CD8-positive, alpha-beta memory T cell (primary cell): ENCODE measurements around the gene CCDC93. TPM values are rescaled to one million over a fixed set of nuclear protein-coding genes. Genes with fewer than 3 reads are reported as not detected.

Experiments used
- CTCF ChIA-PET: fragments of 350-600 bp; sonication (Branson Sonifier 250); formaldehyde crosslinking; loops from one replicate; lab custom pipeline; 2021; ENCODE audit warnings: antibody characterized with exemption; lab: Charles Lee
- POLR2A ChIA-PET: fragments of 350-600 bp; sonication (Branson Sonifier 250); formaldehyde crosslinking; loops from one replicate; lab custom pipeline; 2021; ENCODE audit warnings: antibody characterized with exemption; lab: Charles Lee
- DNase-seq, 5 donors: peaks; one replicate each; pipeline versions ENCODE4 v3.0.0 to v3.0.0-alpha.2; 2020 to 2022; ENCODE audit warnings: mixed read lengths in 1 of 5
- H3K27ac ChIP-seq: one replicate; pipeline ENCODE4 v1.7.0; 2013; ENCODE audit warnings: low read depth, mild to moderate bottlenecking, low read length, moderate library complexity
- H3K27me3 ChIP-seq: 2 replicates; pipeline ENCODE4 v1.7.0; 2013; ENCODE audit warnings: low read length, mild to moderate bottlenecking; ENCODE audit not compliant: insufficient read depth, poor library complexity, severe bottlenecking
- H3K36me3 ChIP-seq: 2 replicates; pipeline ENCODE4 v1.7.0; 2013; ENCODE audit warnings: mild to moderate bottlenecking, low read length, moderate library complexity; ENCODE audit not compliant: insufficient read depth
- H3K4me1 ChIP-seq: 2 replicates; pipeline ENCODE4 v1.7.0; 2013; ENCODE audit warnings: mild to moderate bottlenecking, low read length, moderate library complexity; ENCODE audit not compliant: insufficient read depth
- H3K4me3 ChIP-seq: 2 replicates; pipeline ENCODE4 v1.7.0; 2013; ENCODE audit warnings: mild to moderate bottlenecking, low read length
- H3K9me3 ChIP-seq: 2 replicates; pipeline ENCODE4 v1.7.0; 2013; ENCODE audit warnings: mild to moderate bottlenecking, low read length
- H3K27ac Mint-ChIP-seq, 8 donors: one replicate each; pipeline ENCODE4 v1.8.0; 2020 to 2021; ENCODE audit warnings: mixed read lengths in 8 of 8, mild to moderate bottlenecking in 6 of 8, inconsistent platforms in 3 of 8, moderate library complexity in 3 of 8
- H3K27me3 Mint-ChIP-seq, 2 donors: one replicate each; pipeline ENCODE4 v1.8.0; 2020 to 2021; ENCODE audit warnings: mixed read lengths in 2 of 2, mild to moderate bottlenecking in 1 of 2, moderate library complexity in 1 of 2
- H3K36me3 Mint-ChIP-seq, 3 donors: one replicate each; pipeline ENCODE4 v1.8.0; 2020 to 2021; ENCODE audit warnings: mixed read lengths in 3 of 3, inconsistent platforms in 1 of 3, mild to moderate bottlenecking in 1 of 3
- H3K4me1 Mint-ChIP-seq, 3 donors: one replicate each; pipeline ENCODE4 v1.8.0; 2020 to 2021; ENCODE audit warnings: mixed read lengths in 3 of 3, inconsistent platforms in 1 of 3, mild to moderate bottlenecking in 1 of 3
- H3K4me3 Mint-ChIP-seq, 7 donors: one replicate each; pipeline ENCODE4 v1.8.0; 2020 to 2021; ENCODE audit warnings: mixed read lengths in 7 of 7, mild to moderate bottlenecking in 6 of 7, moderate library complexity in 4 of 7, inconsistent platforms in 2 of 7
- H3K9me3 Mint-ChIP-seq, 5 donors: one replicate each; pipeline ENCODE4 v1.8.0; 2020 to 2022; ENCODE audit warnings: mixed read lengths in 5 of 5, mild to moderate bottlenecking in 3 of 5, moderate library complexity in 2 of 5, inconsistent platforms in 1 of 5
- polyA plus RNA-seq: library from polyadenylated mRNA; unstranded; fragments of 300-500 nt; fragmentation: Illumina TruSeq; gene quantifications from one replicate; pipeline ENCODE4 v1.2.3, GENCODE V29; 2021
- total RNA-seq, 2 experiments: library from RNA; stranded (reverse); gene quantifications; one replicate each; pipeline ENCODE4 v1.2.3, GENCODE V29; 2021

CCDC93 gene
- total and polyA plus RNA-seq, 3 experiments from 2014 or later = 8.7 to 33.5 (median 32.7) TPM

- H3K27ac ChIP-seq = no peak overlapping the region
- CTCF ChIA-PET = no interaction called here
- H3K27ac Mint-ChIP-seq = peak overlapping the region in 1 of 8 donors; percentile 35
These were observed 42.3 kb upstream of the CCDC93 start for GRCh38 chr2:118056165-118056534.

GRCh38 chr2:118055512-118056164 is 41.8 kb upstream of the CCDC93 start:
- Histone ChIP-seq H3K4me3 (no peak overlapping the region), H3K36me3 (no peaks in the 10 kb centered on the region), H3K27me3 (peaks cover 4% of the 10 kb centered on the region), H3K27ac (no peak overlapping the region), H3K4me1 (no peaks in the 10 kb centered on the region), H3K9me3 (no peaks in the 10 kb centered on the region)
- H3K27ac Mint-ChIP-seq = peak overlapping the region in 1 of 8 donors; percentile 29
- no peak for DNase-seq
- no peak overlapping the region for H3K4me3 Mint-ChIP-seq
- H3K4me1 Mint-ChIP-seq = peaks cover 0 to 4% (median 0%) of the 10 kb centered on the region in 3 donors
- peaks cover 4 to 63% of the 10 kb centered on the region in 2 donors for H3K27me3 Mint-ChIP-seq
- POLR2A ChIA-PET = no interaction called here
- H3K36me3 Mint-ChIP-seq = no peaks in the 10 kb centered on the region
- no peaks in the 10 kb centered on the region for H3K9me3 Mint-ChIP-seq
- CTCF ChIA-PET = no interaction called here

More at GRCh38 chr2:118056165-118056534, 42.3 kb upstream of the CCDC93 start:
- Mint-ChIP-seq H3K9me3 (no peaks in the 10 kb centered on the region), H3K27me3 (peaks cover 8 to 60% of the 10 kb centered on the region in 2 donors), H3K4me3 (no peak overlapping the region), H3K4me1 (peaks cover 0 to 4% (median 0%) of the 10 kb centered on the region in 3 donors), H3K36me3 (no peaks in the 10 kb centered on the region)
- Histone ChIP-seq H3K27me3 (peaks cover 4% of the 10 kb centered on the region), H3K4me1 (no peaks in the 10 kb centered on the region), H3K36me3 (no peaks in the 10 kb centered on the region), H3K9me3 (no peaks in the 10 kb centered on the region), H3K4me3 (no peak overlapping the region)
- POLR2A ChIA-PET = no interaction called here
- DNase-seq = no peak

GRCh38 chr2:118054213-118055008 is 40.5 kb upstream of the CCDC93 start:
- DNase-seq = no peak
- Histone ChIP-seq H3K27ac (no peak overlapping the region), H3K4me3 (no peak overlapping the region), H3K27me3 (peaks cover 8% of the 10 kb centered on the region), H3K36me3 (no peaks in the 10 kb centered on the region), H3K9me3 (no peaks in the 10 kb centered on the region), H3K4me1 (no peaks in the 10 kb centered on the region)
- no peak overlapping the region for H3K4me3 Mint-ChIP-seq
- no peaks in the 10 kb centered on the region for H3K9me3 Mint-ChIP-seq
- peaks cover 4 to 75% of the 10 kb centered on the region in 2 donors for H3K27me3 Mint-ChIP-seq
- no peaks in the 10 kb centered on the region for H3K36me3 Mint-ChIP-seq
- H3K27ac Mint-ChIP-seq = no peak overlapping the region
- CTCF ChIA-PET = interaction anchor here (1.2 to 1.6 kb wide), 2 partner anchors 8 kb away, joined by 3 read pairs; no protein-coding TSS in a partner anchor
- POLR2A ChIA-PET = no interaction called here
- no peaks in the 10 kb centered on the region for H3K4me1 Mint-ChIP-seq

- H3K9me3 Mint-ChIP-seq = no peaks in the 10 kb centered on the region
- H3K4me3 Mint-ChIP-seq = no peak overlapping the region
- H3K36me3 Mint-ChIP-seq = no peaks in the 10 kb centered on the region
- ChIA-PET POLR2A (no interaction called here), CTCF (interaction anchor here (1.6 kb wide), 1 partner anchor 9 kb away, joined by 3 read pairs; no protein-coding TSS in a partner anchor)
- H3K4me1 Mint-ChIP-seq = no peaks in the 10 kb centered on the region
- DNase-seq = no peak
- peaks cover 4 to 81% of the 10 kb centered on the region in 2 donors for H3K27me3 Mint-ChIP-seq
- H3K27ac Mint-ChIP-seq = no peak overlapping the region
- peaks cover 8% of the 10 kb centered on the region for H3K27me3 ChIP-seq
- no peaks in the 10 kb centered on the region for H3K4me1 ChIP-seq
- no peak overlapping the region for H3K4me3 ChIP-seq
- no peak overlapping the region for H3K27ac ChIP-seq
- no peaks in the 10 kb centered on the region for H3K9me3 ChIP-seq
- H3K36me3 ChIP-seq = no peaks in the 10 kb centered on the region
These were observed 39.8 kb upstream of the CCDC93 start for GRCh38 chr2:118053681-118054080.

- no peak overlapping the region for H3K27ac ChIP-seq
- ChIA-PET CTCF (no interaction called here), POLR2A (no interaction called here)
- no peaks in the 10 kb centered on the region for H3K36me3 ChIP-seq
- no peaks in the 10 kb centered on the region for H3K9me3 Mint-ChIP-seq
- H3K27me3 ChIP-seq = peaks cover 18% of the 10 kb centered on the region
- H3K27ac Mint-ChIP-seq = no peak overlapping the region
- no peaks in the 10 kb centered on the region for H3K9me3 ChIP-seq
- H3K36me3 Mint-ChIP-seq = no peaks in the 10 kb centered on the region
- H3K27me3 Mint-ChIP-seq = peaks cover 2 to 82% of the 10 kb centered on the region in 2 donors
- H3K4me1 ChIP-seq = no peaks in the 10 kb centered on the region
- no peak for DNase-seq
- H3K4me3 ChIP-seq = no peak overlapping the region
- no peaks in the 10 kb centered on the region for H3K4me1 Mint-ChIP-seq
- no peak overlapping the region for H3K4me3 Mint-ChIP-seq
These were observed 38.6 kb upstream of the CCDC93 start for GRCh38 chr2:118052474-118052873.

GRCh38 chr2:118051826-118052358 is 38.0 kb upstream of the CCDC93 start:
- peaks cover 6 to 80% of the 10 kb centered on the region in 2 donors for H3K27me3 Mint-ChIP-seq
- peaks cover 22% of the 10 kb centered on the region for H3K27me3 ChIP-seq
- no peaks in the 10 kb centered on the region for H3K9me3 ChIP-seq
- POLR2A ChIA-PET = no interaction called here
- DNase-seq = no peak
- H3K27ac Mint-ChIP-seq = no peak overlapping the region
- H3K4me1 Mint-ChIP-seq = no peaks in the 10 kb centered on the region
- no peak overlapping the region for H3K4me3 Mint-ChIP-seq
- no peaks in the 10 kb centered on the region for H3K9me3 Mint-ChIP-seq
- no peaks in the 10 kb centered on the region for H3K36me3 ChIP-seq
- no peak overlapping the region for H3K27ac ChIP-seq
- no peak overlapping the region for H3K4me3 ChIP-seq
- H3K36me3 Mint-ChIP-seq = no peaks in the 10 kb centered on the region
- CTCF ChIA-PET = interaction anchor here (1.0 kb wide), 1 partner anchor 804 kb away, joined by 3 read pairs; no protein-coding TSS in a partner anchor
- no peaks in the 10 kb centered on the region for H3K4me1 ChIP-seq

GRCh38 chr2:118050974-118051373 is 37.1 kb upstream of the CCDC93 start:
- H3K4me3 Mint-ChIP-seq = no peak overlapping the region
- H3K27ac Mint-ChIP-seq = no peak overlapping the region
- H3K4me1 Mint-ChIP-seq = no peaks in the 10 kb centered on the region
- no peak overlapping the region for H3K27ac ChIP-seq
- H3K36me3 ChIP-seq = no peaks in the 10 kb centered on the region
- no peaks in the 10 kb centered on the region for H3K4me1 ChIP-seq
- H3K36me3 Mint-ChIP-seq = no peaks in the 10 kb centered on the region
- CTCF ChIA-PET = interaction anchor here (1.0 kb wide), 1 partner anchor 805 kb away, joined by 3 read pairs; no protein-coding TSS in a partner anchor
- no peak overlapping the region for H3K4me3 ChIP-seq
- no peak for DNase-seq
- peaks cover 24% of the 10 kb centered on the region for H3K27me3 ChIP-seq
- POLR2A ChIA-PET = no interaction called here
- H3K9me3 ChIP-seq = no peaks in the 10 kb centered on the region
- no peaks in the 10 kb centered on the region for H3K9me3 Mint-ChIP-seq
- peaks cover 6 to 80% of the 10 kb centered on the region in 2 donors for H3K27me3 Mint-ChIP-seq

GRCh38 chr2:118050386-118050785 is 36.5 kb upstream of the CCDC93 start:
- CTCF ChIA-PET = no interaction called here
- no peak for DNase-seq
- H3K4me1 Mint-ChIP-seq = no peaks in the 10 kb centered on the region
- Histone ChIP-seq H3K4me3 (no peak overlapping the region), H3K4me1 (no peaks in the 10 kb centered on the region), H3K27ac (no peak overlapping the region), H3K36me3 (no peaks in the 10 kb centered on the region), H3K9me3 (no peaks in the 10 kb centered on the region), H3K27me3 (peaks cover 24% of the 10 kb centered on the region)
- H3K27me3 Mint-ChIP-seq = peaks cover 8 to 76% of the 10 kb centered on the region in 2 donors
- H3K4me3 Mint-ChIP-seq = no peak overlapping the region
- no peaks in the 10 kb centered on the region for H3K9me3 Mint-ChIP-seq
- POLR2A ChIA-PET = no interaction called here
- H3K27ac Mint-ChIP-seq = no peak overlapping the region
- no peaks in the 10 kb centered on the region for H3K36me3 Mint-ChIP-seq
